Upper lobe of left lung (tissue), 4 donors: ENCODE measurements around the gene WRNIP1.

Experiments
- CTCF ChIP-seq, 6 experiments: fragments of 450-650 bp in 4 of 6; fragments of 200-600 bp in 2 of 6; sonication (generic) in 2 of 6; IDR thresholded peaks; one replicate each; pipeline ENCODE4 v1.5.1; 2016 to 2019; ENCODE audit warnings: antibody characterized with exemption in 6 of 6
- EP300 ChIP-seq, 4 donors: sonication (generic); formaldehyde crosslinking; IDR thresholded peaks; one replicate each; pipeline ENCODE4 v1.5.1; 2017; ENCODE audit warnings: antibody characterized with exemption in 4 of 4, control low read depth in 2 of 4
- POLR2A ChIP-seq, 4 donors: fragments of 450-650 bp; IDR thresholded peaks; one replicate each; pipeline ENCODE4 v1.5.1; 2016 to 2017; ENCODE audit warnings: antibody characterized with exemption in 4 of 4, mild to moderate bottlenecking in 2 of 4
- POLR2AphosphoS5 ChIP-seq, 2 donors: sonication (generic); formaldehyde crosslinking; IDR thresholded peaks; one replicate each; pipeline ENCODE4 v1.5.1; 2017; ENCODE audit warnings: antibody characterized with exemption in 2 of 2

- TF ChIP-seq CTCF (IDR thresholded peaks at IDR 0.05): no peak
- TF ChIP-seq EP300 (IDR thresholded peaks at IDR 0.05): no peak
- no peak for TF ChIP-seq POLR2A (IDR thresholded peaks at IDR 0.05)
- TF ChIP-seq POLR2AphosphoS5 (IDR thresholded peaks at IDR 0.05): no peak
Measured at GRCh38 chr6:2831392-2831791, 66.2 kb downstream of the WRNIP1 start.
